GM12872 (cell line): Measurements from ENCODE around the gene CPVL.

ENCODE experiments used
- CTCF ChIP-seq: IDR thresholded peaks from 3 replicates; pipeline ENCODE4 v1.5.1; 2011; ENCODE audit warnings: low read depth, mild to moderate bottlenecking, low read length, moderate library complexity; ENCODE audit not compliant: insufficient read depth

The CPVL gene

DNA sequence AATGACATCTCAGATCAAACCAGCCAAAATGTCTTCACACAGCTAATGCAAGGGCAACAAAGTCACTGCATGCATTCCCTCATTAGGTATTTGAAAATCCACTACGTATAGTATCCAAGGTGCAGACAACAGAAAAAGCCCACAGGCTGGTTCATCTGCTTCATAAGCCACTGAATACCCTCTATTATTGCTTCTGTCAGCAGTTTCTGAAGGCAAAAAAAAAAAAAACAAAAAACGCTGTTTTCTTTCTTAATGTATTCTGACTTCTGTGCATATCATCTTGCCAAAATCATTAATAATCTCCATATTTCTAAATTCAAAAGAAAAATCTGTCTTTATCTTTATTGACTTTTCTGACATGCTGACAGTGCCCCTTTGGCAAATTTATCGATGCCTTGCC is 13.4 kb downstream of the CPVL start:
- no peak for TF ChIP-seq CTCF

DNA sequence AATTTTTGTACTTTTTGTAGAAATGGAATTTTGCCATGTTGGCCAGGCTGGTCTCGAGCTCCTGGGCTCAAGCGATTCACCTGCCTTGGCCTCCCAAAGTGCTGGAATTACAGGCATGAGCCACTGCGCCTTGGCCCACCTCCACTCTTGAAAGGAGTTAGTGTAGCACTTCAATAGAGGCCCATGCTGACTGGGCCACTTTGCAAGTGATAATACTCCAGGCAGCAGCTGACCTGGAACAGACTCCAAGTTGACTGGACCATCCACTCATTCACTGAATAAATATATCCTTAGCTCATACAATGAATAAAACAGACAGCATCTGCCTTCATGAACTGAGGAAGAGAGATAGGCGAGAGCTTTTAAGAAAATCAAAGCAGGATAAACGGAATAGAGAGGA is 14.7 kb downstream of the CPVL start:
- no peak for TF ChIP-seq CTCF

GRCh38 chr7:29130096-29130495 is 16.2 kb downstream of the CPVL start:
- no peak for TF ChIP-seq CTCF

DNA sequence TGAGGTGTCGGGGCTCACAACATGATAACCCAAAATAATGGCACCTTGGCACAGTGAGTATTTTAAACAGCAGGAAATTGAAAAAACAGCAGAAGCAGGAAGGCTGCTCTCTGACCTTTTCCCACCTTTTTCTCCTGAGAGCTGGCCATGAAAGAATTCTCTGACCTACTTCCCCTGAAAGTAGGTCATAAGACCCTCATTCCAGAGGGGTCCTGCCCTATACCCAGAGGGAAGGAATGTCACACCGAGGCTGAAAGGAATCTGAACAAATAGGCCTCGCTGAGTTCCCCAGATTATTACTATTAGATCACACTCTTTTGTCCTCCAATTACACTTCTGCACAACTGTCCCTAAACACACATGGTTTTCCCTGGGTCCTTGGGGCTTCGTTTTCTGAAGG is 18.8 kb downstream of the CPVL start:
- no peak for TF ChIP-seq CTCF

DNA sequence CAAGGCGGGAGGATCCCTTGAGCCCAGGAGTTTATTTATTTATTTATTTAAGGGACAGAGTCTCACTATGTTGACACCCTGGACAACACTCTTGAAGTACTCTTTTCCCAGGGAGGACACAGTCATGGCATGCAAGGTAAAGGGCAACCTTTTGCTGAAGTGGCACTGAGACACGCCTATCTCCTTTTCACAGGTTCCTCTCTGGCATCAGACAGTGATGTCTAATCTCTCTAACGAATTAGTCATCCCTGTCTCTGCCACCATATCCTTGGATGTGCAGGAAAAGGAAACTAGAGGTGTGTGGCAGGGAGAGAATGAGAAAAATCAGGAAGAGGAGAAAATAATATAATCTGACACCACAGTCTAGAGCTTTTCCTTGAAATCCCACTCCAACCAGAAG is 19.5 kb downstream of the CPVL start:
- TF ChIP-seq CTCF = no peak

GRCh38 chr7:29123626-29124190 is 22.6 kb downstream of the CPVL start:
- no peak for TF ChIP-seq CTCF

GRCh38 chr7:29122759-29123158 is 23.6 kb downstream of the CPVL start:
- TF ChIP-seq CTCF = no peak
